GF-D8 (cell line): Measurements from ENCODE around the gene TAC4.

Experiments
- DNase-seq: peaks from one replicate; lab custom pipeline; 2025; lab: John Stamatoyannopoulos, UW

TAC4 gene

DNA sequence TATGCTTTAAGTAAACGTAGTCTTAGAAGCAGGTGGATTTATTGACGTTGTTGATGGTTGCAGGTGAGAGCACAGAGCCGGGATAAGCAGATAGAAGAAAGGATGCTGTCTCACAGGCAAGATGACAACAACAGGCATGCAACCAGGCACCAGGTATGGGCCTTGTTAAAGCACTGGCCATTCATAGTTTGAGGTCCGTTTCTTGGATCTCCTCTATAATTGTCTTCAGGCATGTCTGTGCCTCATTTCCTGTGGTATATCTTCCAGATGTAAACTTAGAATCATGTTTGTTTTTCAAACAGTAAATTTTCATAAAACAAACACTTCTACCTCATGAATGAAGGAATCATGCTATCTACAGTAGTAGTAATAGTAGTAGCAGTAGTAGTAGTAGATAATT is 38.8 kb downstream of the TAC4 start:
- DNase-seq = no peak

DNA sequence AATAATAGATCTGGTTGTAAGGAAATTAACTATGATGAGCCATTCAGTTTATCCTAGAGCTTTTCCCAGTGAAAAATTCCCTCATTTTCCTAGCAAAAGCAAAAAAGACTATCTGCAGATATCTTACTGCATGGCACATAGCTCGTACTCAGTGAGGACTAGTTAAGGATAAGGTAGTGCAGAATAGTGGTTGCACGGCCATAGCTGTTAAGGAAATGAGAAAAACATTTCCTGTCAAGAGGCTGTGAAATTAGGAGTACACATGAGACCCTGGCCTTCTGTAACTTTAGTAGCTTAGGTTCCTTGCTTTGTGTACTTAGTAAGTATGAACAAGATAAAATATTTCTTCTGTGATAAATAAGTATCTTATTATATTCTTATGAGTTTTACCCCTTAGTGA is 49.1 kb downstream of the TAC4 start:
- DNase-seq = no peak

DNA sequence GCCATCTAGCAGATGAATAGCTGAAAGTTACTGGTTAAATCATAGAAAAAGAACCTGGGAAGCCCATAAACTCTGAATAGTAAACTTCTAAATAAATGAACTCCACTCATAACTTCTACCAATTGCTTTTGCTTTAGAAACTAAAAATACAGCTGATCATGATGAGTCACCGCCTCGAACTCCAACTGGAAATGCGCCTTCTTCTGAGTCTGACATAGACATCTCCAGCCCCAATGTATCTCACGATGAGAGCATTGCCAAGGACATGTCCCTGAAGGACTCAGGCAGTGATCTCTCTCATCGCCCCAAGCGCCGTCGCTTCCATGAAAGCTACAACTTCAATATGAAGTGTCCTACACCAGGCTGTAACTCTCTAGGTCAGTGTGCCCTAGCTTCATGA is 49.7 kb downstream of the TAC4 start:
- DNase-seq = no peak

- no peak for DNase-seq
Measured at GRCh38 chr17:49795372-49795771, 52.5 kb downstream of the TAC4 start.

GRCh38 chr17:49793309-49793708 is 54.6 kb downstream of the TAC4 start:
- DNase-seq = no peak

- no peak for DNase-seq
Measured at GRCh38 chr17:49789243-49789578, 58.7 kb downstream of the TAC4 start.

DNA sequence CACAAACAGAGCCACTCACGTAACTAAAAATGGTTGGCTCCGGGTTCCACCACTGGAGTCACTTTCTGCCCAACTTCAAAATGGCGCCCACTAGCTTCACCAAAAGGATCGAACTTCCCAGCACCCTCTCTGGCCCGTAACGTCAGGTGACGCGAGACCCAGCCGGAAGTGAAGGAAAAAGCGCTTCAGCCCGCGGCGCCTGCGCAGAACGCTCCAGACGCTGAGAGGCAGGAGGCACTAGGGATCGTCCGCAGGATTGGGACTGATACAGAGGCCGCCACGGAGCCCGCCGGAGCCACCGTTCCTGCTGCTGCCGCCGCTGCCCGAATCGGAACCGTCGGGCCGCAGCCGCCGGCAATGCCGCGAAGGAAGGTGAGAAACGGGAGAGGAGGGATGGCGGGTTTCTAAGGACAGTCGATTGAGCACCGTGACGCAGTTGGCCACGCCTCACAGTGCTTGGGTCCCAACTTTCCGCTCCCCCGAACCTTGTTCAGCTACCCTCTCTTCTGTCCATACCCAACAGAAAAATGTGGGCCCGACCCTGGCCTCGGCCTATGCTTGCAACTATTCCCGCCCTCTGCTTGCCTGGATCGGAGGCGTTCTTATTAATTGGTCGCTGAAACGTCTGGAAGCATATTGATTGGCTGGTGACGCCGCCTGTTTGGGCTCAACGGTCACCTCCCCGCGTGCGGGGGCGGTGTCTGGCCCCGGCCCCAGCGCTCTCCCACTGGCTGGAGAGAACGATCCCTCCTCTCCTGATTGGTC is 59.2 kb downstream of the TAC4 start, which contains the start of gene KAT7:
Gene KAT7, plus strand, starts transcription at position 204 of the 765 bp plus-strand sequence. Its CDS starts 154 bp downstream, at position 358.
- peak; percentile 89 for DNase-seq
